HG03469 (cell line): ENCODE results near the gene GSG1L2.

Source experiments
- ATAC-seq: cut with Tn5 transposase; IDR thresholded peaks from one replicate; pipeline ENCODE4 v1.9.1; 2021; ENCODE audit warnings: mild to moderate bottlenecking, moderate library complexity, moderate number of reproducible peaks; ENCODE audit not compliant: unreplicated experiment

GSG1L2 gene

GRCh38 chr17:9825641-9826150, 3.8 kb upstream of the GSG1L2 start, which contains the start of gene GLP2R:
Gene GLP2R (plus strand): TSS chr17:9825924. CDS start chr17:9826064, 140 bp downstream.
- ATAC-seq, result no peak

- no peak for ATAC-seq
Observed at GRCh38 chr17:9824797-9825338, 3.0 kb upstream of the GSG1L2 start.

- ATAC-seq, result no peak
Observed at GRCh38 chr17:9824094-9824493, 2.2 kb upstream of the GSG1L2 start.

- ATAC-seq, result no peak
Observed at GRCh38 chr17:9820448-9820847, 1.4 kb downstream of the GSG1L2 start.

GRCh38 chr17:9818760-9819159, 3.1 kb downstream of the GSG1L2 start:
- ATAC-seq, result no peak

GRCh38 chr17:9817086-9817485, 4.8 kb downstream of the GSG1L2 start:
- no peak for ATAC-seq

- no peak for ATAC-seq
Observed at GRCh38 chr17:9816472-9816871, 5.4 kb downstream of the GSG1L2 start.

GRCh38 chr17:9814337-9814945, 7.4 kb downstream of the GSG1L2 start:
- no peak for ATAC-seq

GRCh38 chr17:9813166-9813565, 8.7 kb downstream of the GSG1L2 start:
- no peak for ATAC-seq

- ATAC-seq, result no peak
Observed at GRCh38 chr17:9811537-9811936, 10.3 kb downstream of the GSG1L2 start.

GRCh38 chr17:9811086-9811485, 10.8 kb downstream of the GSG1L2 start:
- ATAC-seq, result no peak

GRCh38 chr17:9810100-9810949, 11.6 kb downstream of the GSG1L2 start:
- no peak for ATAC-seq

- no peak for ATAC-seq
Observed at GRCh38 chr17:9809409-9809808, 12.5 kb downstream of the GSG1L2 start.

- no peak for ATAC-seq
Observed at GRCh38 chr17:9806699-9807098, 15.2 kb downstream of the GSG1L2 start.

GRCh38 chr17:9805769-9806168, 16.1 kb downstream of the GSG1L2 start:
- no peak for ATAC-seq

GRCh38 chr17:9802697-9803096, 19.2 kb downstream of the GSG1L2 start:
- ATAC-seq, result no peak

- no peak for ATAC-seq
Observed at GRCh38 chr17:9802294-9802693, 19.6 kb downstream of the GSG1L2 start.

- ATAC-seq, result no peak
Observed at GRCh38 chr17:9801505-9801904, 20.4 kb downstream of the GSG1L2 start.

GRCh38 chr17:9798724-9799123, 23.2 kb downstream of the GSG1L2 start:
- ATAC-seq, result no peak

- no peak for ATAC-seq
Observed at GRCh38 chr17:9798008-9798407, 23.9 kb downstream of the GSG1L2 start.

GRCh38 chr17:9792181-9792840, 29.6 kb downstream of the GSG1L2 start:
- ATAC-seq, result no peak
